GM12875 (cell line): ENCODE measurements around the gene PALLD.
"Not testable (repeated sequence)": the region's sequence is repeated elsewhere in the genome, so short reads cannot be mapped to it uniquely, and the experiment has no call there.

Experiments
- H3K4me3 ChIP-seq: one replicate; pipeline ENCODE4 v1.5.1; 2011; ENCODE audit warnings: low read depth, low read length, control low read depth
- CTCF ChIP-seq: IDR thresholded peaks from 2 replicates; pipeline ENCODE4 v1.5.1; 2011; ENCODE audit warnings: low read depth, mild to moderate bottlenecking, control low read depth, inconsistent platforms, low read length, moderate library complexity, borderline replicate concordance; ENCODE audit not compliant: insufficient read depth

PALLD gene

GRCh38 chr4:168696280-168696679, 199.4 kb downstream of the PALLD start:
- TF ChIP-seq CTCF, result no peak
- no peak overlapping the region for H3K4me3 ChIP-seq

- no peak overlapping the region for H3K4me3 ChIP-seq
- TF ChIP-seq CTCF, result no peak
These were observed 200.0 kb downstream of the PALLD start for GRCh38 chr4:168696826-168697225.

GRCh38 chr4:168699224-168699878, 202.5 kb downstream of the PALLD start:
- no peak overlapping the region for H3K4me3 ChIP-seq
- TF ChIP-seq CTCF, result no peak

GRCh38 chr4:168701061-168701460, 204.2 kb downstream of the PALLD start:
- TF ChIP-seq CTCF, result no peak
- no peak overlapping the region for H3K4me3 ChIP-seq

- not testable (repeated sequence) for H3K4me3 ChIP-seq
These were observed 205.8 kb downstream of the PALLD start for GRCh38 chr4:168702581-168703087.

GRCh38 chr4:168705121-168705520, 208.3 kb downstream of the PALLD start:
- no peak for TF ChIP-seq CTCF
- no peak overlapping the region for H3K4me3 ChIP-seq

GRCh38 chr4:168707205-168707604, 210.4 kb downstream of the PALLD start:
- TF ChIP-seq CTCF, result no peak
- H3K4me3 ChIP-seq, result no peak overlapping the region
